HepG2 (cell line): ENCODE measurements around the gene TBC1D19.

Experiments used
- ZNF83 ChIP-seq: sonication (generic); formaldehyde crosslinking; IDR thresholded peaks from 2 replicates; pipeline ENCODE4 v1.4.0; 2020; ENCODE audit warnings: missing genetic modification reagents, mild to moderate bottlenecking, borderline replicate concordance
- TF ChIP-seq, protein P1 (sequence below), 2 experiments: IDR thresholded peaks; 2 replicates each; pipeline ENCODE4 v1.6.1; 2011 to 2012; ENCODE audit warnings: low read length in 2 of 2, borderline replicate concordance in 1 of 2, low read depth in 1 of 2, mild to moderate bottlenecking in 1 of 2, moderate library complexity in 1 of 2

DNA sequence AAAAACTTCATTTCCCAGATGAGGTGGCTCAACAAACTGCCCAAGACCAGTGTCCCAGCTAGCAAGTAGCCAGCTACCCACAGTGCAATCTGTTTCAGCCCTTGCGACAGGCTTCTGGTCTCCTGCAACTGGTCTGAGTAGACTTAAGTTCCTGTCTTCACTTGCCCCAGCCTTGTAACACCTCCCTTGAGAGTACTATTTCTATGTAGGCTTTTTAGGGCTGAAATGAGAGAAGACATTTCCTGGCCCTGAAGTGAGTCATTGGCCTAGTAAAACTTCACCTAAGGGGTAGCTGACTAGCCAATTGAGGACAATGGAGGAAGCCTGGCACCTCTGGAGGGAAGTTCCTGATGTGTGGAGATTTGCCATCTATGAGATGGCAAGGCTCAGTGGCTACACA lies 196.7 kb downstream of the TBC1D19 start:
- no peak for TF ChIP-seq ZNF83
- TF ChIP-seq, protein P1, sequence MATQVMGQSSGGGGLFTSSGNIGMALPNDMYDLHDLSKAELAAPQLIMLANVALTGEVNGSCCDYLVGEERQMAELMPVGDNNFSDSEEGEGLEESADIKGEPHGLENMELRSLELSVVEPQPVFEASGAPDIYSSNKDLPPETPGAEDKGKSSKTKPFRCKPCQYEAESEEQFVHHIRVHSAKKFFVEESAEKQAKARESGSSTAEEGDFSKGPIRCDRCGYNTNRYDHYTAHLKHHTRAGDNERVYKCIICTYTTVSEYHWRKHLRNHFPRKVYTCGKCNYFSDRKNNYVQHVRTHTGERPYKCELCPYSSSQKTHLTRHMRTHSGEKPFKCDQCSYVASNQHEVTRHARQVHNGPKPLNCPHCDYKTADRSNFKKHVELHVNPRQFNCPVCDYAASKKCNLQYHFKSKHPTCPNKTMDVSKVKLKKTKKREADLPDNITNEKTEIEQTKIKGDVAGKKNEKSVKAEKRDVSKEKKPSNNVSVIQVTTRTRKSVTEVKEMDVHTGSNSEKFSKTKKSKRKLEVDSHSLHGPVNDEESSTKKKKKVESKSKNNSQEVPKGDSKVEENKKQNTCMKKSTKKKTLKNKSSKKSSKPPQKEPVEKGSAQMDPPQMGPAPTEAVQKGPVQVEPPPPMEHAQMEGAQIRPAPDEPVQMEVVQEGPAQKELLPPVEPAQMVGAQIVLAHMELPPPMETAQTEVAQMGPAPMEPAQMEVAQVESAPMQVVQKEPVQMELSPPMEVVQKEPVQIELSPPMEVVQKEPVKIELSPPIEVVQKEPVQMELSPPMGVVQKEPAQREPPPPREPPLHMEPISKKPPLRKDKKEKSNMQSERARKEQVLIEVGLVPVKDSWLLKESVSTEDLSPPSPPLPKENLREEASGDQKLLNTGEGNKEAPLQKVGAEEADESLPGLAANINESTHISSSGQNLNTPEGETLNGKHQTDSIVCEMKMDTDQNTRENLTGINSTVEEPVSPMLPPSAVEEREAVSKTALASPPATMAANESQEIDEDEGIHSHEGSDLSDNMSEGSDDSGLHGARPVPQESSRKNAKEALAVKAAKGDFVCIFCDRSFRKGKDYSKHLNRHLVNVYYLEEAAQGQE (IDR thresholded peaks at IDR 0.05; ENCODE audit: borderline replicate concordance in 1 of 2, low read depth in 1 of 2, low read length in 2 of 2) = no peak
